ENCODE measurements around the gene KRTAP12-4.

- TF ChIP-seq EP300 (IDR thresholded peaks at IDR 0.05), result no peak
- TF ChIP-seq, protein P1, sequence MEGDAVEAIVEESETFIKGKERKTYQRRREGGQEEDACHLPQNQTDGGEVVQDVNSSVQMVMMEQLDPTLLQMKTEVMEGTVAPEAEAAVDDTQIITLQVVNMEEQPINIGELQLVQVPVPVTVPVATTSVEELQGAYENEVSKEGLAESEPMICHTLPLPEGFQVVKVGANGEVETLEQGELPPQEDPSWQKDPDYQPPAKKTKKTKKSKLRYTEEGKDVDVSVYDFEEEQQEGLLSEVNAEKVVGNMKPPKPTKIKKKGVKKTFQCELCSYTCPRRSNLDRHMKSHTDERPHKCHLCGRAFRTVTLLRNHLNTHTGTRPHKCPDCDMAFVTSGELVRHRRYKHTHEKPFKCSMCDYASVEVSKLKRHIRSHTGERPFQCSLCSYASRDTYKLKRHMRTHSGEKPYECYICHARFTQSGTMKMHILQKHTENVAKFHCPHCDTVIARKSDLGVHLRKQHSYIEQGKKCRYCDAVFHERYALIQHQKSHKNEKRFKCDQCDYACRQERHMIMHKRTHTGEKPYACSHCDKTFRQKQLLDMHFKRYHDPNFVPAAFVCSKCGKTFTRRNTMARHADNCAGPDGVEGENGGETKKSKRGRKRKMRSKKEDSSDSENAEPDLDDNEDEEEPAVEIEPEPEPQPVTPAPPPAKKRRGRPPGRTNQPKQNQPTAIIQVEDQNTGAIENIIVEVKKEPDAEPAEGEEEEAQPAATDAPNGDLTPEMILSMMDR (IDR thresholded peaks at IDR 0.05), result no peak
Observed at GRCh38 chr21:44625756-44626155, 28.7 kb downstream of the KRTAP12-4 start.

Measured in suprapubic skin (tissue), 3 donors.